ENCODE data around the gene CFAP77. TPM values are rescaled to one million over a fixed set of nuclear protein-coding genes. Genes with fewer than 3 reads are reported as not detected.

Gene CFAP77
- total and polyA plus RNA-seq, 2 of the 8 experiments (the other 6 are each of a cell fraction or from before 2014, with no cell fraction given) = 0.63 to 0.97 TPM

DNA sequence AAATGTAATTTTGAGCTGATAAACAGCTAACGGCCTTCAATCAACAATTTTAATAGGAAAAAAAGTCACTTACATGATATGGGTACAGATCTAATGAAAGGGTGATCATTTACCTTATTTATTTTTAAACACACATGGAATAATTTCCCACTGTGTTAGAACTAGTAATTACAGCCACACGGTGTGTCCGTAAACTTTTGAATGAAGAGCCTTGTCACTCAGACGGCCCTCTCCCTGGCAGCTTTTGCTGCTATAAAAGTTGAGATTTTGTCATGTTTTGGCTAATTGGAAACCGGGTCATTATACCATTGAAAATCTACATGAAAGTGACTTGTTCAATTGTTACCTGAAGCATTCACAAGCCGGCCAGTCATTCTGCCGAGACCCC, 15.7 kb downstream of the CFAP77 start (continued):
- TF ChIP-seq, protein P1, sequence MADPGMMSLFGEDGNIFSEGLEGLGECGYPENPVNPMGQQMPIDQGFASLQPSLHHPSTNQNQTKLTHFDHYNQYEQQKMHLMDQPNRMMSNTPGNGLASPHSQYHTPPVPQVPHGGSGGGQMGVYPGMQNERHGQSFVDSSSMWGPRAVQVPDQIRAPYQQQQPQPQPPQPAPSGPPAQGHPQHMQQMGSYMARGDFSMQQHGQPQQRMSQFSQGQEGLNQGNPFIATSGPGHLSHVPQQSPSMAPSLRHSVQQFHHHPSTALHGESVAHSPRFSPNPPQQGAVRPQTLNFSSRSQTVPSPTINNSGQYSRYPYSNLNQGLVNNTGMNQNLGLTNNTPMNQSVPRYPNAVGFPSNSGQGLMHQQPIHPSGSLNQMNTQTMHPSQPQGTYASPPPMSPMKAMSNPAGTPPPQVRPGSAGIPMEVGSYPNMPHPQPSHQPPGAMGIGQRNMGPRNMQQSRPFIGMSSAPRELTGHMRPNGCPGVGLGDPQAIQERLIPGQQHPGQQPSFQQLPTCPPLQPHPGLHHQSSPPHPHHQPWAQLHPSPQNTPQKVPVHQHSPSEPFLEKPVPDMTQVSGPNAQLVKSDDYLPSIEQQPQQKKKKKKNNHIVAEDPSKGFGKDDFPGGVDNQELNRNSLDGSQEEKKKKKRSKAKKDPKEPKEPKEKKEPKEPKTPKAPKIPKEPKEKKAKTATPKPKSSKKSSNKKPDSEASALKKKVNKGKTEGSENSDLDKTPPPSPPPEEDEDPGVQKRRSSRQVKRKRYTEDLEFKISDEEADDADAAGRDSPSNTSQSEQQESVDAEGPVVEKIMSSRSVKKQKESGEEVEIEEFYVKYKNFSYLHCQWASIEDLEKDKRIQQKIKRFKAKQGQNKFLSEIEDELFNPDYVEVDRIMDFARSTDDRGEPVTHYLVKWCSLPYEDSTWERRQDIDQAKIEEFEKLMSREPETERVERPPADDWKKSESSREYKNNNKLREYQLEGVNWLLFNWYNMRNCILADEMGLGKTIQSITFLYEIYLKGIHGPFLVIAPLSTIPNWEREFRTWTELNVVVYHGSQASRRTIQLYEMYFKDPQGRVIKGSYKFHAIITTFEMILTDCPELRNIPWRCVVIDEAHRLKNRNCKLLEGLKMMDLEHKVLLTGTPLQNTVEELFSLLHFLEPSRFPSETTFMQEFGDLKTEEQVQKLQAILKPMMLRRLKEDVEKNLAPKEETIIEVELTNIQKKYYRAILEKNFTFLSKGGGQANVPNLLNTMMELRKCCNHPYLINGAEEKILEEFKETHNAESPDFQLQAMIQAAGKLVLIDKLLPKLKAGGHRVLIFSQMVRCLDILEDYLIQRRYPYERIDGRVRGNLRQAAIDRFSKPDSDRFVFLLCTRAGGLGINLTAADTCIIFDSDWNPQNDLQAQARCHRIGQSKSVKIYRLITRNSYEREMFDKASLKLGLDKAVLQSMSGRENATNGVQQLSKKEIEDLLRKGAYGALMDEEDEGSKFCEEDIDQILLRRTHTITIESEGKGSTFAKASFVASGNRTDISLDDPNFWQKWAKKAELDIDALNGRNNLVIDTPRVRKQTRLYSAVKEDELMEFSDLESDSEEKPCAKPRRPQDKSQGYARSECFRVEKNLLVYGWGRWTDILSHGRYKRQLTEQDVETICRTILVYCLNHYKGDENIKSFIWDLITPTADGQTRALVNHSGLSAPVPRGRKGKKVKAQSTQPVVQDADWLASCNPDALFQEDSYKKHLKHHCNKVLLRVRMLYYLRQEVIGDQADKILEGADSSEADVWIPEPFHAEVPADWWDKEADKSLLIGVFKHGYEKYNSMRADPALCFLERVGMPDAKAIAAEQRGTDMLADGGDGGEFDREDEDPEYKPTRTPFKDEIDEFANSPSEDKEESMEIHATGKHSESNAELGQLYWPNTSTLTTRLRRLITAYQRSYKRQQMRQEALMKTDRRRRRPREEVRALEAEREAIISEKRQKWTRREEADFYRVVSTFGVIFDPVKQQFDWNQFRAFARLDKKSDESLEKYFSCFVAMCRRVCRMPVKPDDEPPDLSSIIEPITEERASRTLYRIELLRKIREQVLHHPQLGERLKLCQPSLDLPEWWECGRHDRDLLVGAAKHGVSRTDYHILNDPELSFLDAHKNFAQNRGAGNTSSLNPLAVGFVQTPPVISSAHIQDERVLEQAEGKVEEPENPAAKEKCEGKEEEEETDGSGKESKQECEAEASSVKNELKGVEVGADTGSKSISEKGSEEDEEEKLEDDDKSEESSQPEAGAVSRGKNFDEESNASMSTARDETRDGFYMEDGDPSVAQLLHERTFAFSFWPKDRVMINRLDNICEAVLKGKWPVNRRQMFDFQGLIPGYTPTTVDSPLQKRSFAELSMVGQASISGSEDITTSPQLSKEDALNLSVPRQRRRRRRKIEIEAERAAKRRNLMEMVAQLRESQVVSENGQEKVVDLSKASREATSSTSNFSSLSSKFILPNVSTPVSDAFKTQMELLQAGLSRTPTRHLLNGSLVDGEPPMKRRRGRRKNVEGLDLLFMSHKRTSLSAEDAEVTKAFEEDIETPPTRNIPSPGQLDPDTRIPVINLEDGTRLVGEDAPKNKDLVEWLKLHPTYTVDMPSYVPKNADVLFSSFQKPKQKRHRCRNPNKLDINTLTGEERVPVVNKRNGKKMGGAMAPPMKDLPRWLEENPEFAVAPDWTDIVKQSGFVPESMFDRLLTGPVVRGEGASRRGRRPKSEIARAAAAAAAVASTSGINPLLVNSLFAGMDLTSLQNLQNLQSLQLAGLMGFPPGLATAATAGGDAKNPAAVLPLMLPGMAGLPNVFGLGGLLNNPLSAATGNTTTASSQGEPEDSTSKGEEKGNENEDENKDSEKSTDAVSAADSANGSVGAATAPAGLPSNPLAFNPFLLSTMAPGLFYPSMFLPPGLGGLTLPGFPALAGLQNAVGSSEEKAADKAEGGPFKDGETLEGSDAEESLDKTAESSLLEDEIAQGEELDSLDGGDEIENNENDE (IDR thresholded peaks at IDR 0.05; ENCODE audit: insufficient replicate concordance, low read length) = no peak
- no peak for TF ChIP-seq RFX5 (IDR thresholded peaks at IDR 0.05; ENCODE audit: borderline replicate concordance, low read depth, low read length)

Data from H1 (cell line).